ENCODE data around the gene GRAP2.
"Not testable (repeated sequence)": the region's sequence is repeated elsewhere in the genome, so short reads cannot be mapped to it uniquely, and the experiment has no call there.

Gene GRAP2

DNA sequence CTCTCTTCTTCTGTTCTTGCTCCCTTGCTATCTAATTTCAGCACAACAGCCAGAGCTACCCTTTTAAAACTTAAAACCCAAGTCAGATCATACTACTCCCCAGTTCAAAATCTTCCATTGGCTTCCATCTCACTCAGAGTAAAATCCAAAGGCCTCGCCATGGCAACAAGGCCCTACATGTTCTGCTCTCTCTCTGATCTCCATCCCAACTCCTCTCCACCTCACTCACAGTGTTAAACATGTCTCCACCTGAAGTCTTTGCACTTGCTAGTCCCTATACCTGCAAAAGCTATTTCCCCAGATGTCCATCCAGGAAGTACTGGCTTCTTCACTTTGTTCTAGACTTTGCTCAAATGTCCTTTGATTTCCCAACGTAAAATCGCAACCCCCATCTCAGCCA is 3.0 kb upstream of the GRAP2 start:
- DNase-seq (ENCODE audit: low read depth), result no peak

DNA sequence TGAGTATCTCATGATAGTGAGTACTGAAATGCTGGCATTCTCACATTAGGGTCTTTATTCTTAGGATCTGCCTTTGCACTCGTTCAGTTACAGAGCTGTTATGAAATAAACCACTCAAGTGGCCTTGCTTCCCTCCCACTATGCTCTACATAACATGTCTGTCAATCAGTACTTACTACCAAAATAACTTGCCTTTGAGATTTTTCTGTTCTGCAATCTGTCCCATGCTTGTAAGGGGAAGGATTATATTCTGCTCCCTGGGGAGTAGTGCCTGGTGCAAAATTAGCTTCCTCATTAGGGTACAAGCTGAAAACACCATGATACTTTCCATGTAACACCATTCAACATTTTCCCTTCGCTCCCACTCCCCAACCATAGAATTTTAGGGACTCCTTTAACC is 1.9 kb upstream of the GRAP2 start:
- DNase-seq (ENCODE audit: low read depth), result no peak

DNA sequence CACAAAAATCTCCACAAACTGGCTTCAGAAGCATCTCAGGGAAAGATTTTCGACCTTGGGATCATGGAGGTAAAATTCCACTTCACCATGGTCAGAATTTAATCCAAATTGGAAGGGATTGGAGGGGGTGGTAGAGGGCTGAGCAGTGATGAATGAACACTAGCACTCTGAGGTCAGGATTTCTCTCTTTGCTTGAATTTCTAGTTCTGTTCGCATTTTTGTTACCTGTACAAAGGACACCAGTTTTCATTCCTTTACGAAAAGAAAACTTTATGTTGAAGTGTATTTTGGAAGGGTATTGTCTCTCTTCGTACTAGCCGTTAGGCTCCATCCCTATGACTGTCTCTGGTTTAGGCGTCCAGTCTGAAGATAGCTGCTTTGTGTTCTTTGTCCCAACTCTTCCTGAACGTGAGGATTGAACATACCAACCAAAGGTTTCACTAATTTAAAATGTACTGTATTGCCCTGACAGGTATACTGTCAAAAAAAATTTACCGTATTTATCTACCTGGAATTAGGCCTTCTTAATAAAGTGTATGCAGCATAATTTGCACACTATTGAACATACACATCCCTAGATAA is 772 bp downstream of the GRAP2 start:
- no peak for DNase-seq (ENCODE audit: low read depth)

DNA sequence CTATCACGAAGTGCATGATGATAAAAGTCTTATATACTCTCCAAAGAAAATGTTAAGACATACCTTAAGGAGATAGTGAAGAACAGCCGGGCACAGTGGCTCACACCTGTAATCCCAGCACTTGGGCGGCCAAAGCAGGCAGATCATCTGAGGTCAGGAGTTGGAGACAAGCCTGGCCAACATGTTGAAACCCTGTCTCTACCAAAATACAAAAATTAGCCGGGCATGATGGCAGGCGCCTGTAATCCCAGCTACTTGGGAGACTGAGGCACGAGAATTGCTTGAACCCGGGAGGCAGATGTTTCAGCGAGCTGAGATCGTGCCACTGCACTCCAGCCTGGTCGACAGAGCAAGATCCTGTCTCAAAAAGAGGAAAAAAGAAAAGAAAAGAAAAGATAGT is 3.1 kb downstream of the GRAP2 start:
- not testable (repeated sequence) for DNase-seq (ENCODE audit: low read depth)

DNA sequence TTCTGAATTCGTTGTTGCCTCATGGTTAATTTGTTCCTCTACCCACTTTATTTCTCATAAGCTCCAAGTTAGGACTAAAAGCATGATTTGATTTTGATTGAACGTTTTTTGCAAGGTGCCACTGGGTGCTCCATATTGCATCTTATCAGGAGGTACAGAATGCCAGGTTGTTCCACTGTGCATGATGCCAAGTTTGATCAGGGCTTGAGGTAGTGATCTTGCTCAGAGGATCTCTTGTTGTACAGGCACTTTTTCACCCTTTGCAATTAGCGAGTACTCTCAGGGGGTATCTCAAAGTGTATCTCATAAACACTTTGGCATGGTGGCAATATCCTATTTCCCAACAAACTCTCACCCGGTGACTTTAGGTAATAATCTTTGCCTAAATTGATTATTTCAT is 4.0 kb downstream of the GRAP2 start:
- DNase-seq (ENCODE audit: low read depth), result no peak

DNA sequence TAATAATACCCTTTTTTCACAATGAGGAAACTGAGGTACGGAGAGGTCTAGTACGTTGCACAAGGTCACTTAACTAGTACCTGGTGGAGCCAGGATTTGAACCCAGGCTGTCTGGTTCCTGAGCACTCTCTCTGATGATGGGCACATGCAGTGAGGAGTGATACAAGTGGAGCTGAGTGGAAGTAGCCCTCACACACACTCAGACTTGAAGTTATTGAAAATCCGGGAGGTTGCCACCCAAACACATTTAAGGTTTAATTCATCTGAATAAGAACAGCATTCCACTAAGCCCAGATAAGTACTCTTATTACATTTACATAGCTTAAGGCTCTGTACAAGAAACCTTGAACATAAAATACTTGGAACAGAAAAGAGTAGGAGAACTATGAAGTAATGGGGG is 4.8 kb downstream of the GRAP2 start:
- no peak for DNase-seq (ENCODE audit: low read depth)

DNA sequence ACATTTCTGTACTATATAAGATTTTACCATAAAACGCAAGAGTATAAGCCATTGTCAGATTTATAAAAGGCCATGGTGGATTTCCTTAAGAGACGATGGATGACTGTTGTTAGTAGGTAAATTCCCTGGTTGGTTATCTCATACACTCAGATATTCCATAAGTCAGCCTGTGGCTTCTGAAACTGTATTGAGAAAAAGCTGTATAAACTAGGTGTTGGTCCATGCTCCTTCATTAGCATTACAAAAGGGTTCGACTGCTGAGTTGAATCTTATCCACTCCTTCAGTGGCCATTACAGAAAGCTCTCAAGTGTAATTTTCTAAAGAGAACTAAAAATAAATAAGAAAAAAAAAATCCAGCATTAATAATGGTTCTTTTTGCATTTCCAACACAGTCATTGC is 5.3 kb downstream of the GRAP2 start:
- DNase-seq (ENCODE audit: low read depth), result no peak

DNA sequence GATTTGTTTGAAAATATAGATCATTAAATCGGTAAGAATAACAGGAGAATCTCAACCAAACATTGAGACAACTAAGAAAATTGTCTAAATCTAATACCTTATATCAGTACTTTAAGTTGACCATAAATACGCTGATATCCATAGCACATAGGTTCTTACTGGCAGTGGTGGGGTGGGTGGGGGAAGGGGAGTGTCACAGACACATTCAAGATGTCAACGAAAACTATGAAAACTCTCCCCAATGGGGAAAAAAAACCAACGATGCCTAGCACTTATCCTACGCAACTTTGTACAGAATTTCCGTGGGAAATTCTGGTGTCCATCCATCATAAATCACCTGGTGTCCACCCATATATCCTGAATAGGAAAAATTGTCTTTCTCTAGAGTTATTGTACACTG is 6.2 kb downstream of the GRAP2 start:
- DNase-seq (ENCODE audit: low read depth), result no peak

DNA sequence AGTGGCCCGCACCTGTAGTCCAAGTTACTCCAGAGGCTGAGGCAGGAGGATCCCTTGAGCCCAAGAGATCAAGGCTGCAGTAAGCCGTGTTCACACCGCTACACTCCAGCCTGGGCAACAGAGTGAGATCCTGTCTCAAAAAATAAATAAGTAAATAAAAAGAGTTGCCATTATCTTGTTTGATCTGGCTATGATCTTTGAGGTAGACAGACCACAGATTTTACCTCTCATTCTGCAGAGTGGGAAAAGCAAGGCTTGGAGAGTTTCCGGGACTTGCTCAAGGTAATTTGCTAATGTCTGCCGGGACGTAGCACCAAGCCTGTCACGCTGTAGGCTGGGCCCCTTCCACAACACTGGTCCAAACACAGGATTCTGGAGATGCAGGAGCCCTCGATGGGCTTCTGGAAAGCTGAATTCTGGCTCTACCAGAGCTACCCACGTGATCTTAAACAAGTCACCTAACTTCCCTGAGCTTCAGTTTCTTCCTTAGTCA is 6.8 kb downstream of the GRAP2 start:
- no peak for DNase-seq (ENCODE audit: low read depth)

DNA sequence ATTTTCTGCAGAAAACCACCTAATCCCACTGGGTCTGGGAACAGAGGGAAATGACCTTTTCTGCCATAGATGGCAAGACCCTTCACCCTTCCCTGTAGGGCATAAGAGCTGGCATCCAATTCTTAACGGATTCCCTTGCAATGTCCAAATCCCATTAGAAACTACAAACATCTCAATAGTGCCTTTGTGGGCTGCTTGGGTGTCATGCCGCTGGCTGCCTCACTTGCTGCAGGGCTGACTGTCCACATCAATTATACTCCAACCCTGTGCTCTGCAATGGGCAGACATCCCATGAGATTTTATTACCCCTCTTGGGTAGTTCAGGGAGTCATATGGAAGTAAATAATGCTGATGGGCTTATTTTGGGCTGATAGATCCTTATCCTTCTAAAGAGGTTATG is 7.3 kb downstream of the GRAP2 start:
- DNase-seq (ENCODE audit: low read depth), result no peak

DNA sequence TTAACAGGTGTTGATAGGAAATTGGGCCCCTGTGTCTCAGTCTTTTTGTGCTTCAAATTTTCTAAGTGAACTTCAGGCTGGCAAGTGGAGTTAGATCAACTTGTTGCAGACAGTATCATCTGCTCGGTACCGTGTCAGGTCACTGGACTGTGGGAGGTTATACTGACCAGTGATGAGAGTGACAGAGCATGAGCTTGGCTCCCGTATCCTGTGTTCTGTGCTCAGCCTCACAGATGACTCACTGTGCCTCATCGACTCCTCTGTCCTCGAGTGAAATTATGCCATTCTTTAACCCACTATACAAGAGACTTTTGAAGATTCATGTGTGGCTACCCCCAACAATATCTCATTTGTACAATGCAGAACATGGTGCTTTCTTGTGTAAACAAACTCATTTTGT is 7.9 kb downstream of the GRAP2 start:
- peak; percentile 26 for DNase-seq (ENCODE audit: low read depth)

DNA sequence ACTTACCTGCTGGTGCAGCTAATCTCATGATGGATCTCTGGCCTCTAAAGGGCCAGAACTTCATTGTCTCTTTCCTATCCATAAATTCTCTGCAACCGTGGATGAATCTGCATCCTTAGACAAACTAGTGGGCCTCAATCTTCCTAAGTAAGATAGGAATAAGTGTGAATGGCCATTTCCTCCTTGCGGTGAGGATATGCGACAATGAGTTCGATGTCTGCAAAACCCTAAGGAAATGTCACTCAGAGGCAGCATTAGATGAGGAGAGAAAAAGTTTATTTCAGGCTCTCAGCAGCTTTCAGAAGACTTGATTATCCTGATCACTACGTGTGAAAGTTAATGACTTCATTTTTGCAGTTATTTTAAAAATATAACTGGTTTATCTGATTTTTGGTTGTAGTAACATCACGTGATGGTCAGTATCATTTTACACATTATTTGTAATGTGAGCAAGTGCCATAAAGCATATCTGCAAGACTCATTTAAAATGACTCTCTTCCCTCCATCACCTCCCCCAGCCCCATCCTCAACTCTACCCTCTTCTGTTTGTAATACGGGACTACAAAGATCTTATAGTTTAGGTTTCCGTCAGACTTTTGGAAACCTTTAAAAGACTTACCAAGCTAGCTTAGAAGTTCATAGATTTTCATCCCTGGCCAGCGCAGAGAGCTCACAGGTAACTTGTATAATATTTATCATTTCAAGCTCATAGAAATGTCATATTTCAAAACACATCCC is 10.2 kb downstream of the GRAP2 start:
- no peak for DNase-seq (ENCODE audit: low read depth)

DNA sequence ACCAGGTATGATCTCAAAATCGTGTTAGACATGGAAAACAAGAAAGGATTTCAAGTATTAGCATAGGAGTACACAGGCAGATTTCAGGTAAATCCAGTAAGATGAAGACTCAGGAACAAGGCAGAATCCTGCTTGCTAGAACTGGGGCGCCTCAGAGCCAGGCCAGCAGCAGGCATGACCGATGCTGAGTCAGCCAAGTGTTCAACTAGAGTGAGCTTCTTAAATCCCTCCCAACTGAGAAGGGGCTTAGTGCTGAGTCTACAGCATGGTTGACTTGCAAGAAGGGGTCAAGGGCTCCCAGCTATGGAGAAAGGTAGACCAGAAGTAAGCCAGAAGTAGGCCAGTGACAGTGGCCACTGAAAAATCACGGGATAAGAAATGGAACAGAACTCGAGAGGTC is 12.4 kb downstream of the GRAP2 start:
- DNase-seq (ENCODE audit: low read depth), result no peak

DNA sequence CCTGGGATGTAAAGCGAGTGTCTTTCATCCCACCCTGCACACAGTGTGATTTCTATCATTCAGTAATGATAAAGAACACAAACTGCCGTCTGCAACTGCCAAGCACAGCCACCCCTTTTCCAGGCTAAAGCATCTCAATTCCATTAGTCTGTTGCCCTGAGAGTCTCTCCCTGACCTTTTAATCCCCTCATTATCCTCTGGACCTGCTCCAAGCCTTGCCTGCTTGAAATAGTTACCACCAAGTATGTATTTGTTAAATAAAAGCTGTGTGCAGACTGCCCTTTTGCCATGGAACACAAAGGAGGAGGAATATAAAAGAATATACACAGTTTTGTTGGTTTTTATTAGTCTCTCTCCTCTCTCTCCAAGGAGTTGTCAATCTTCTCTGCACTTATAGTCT is 13.0 kb downstream of the GRAP2 start:
- DNase-seq (ENCODE audit: low read depth), result no peak

DNA sequence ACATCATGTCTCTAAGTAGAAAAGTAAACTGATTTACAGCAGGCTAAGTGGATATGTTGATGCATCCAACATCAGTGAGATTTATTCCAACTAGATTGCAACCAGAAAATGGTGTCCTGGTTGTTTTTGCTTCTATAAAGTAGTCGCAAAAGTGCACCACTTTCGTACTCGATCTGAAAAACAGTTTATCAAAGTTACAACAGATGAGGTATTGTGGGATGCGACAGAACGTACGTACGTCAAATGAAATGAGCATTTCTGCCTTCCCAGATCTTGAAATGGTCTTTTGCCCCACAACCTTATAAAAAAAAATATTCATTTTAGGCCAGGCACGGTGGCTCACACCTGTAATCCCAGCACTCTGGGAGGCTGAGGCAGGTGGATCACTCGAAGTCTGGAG is 13.7 kb downstream of the GRAP2 start:
- DNase-seq (ENCODE audit: low read depth), result no peak

DNA sequence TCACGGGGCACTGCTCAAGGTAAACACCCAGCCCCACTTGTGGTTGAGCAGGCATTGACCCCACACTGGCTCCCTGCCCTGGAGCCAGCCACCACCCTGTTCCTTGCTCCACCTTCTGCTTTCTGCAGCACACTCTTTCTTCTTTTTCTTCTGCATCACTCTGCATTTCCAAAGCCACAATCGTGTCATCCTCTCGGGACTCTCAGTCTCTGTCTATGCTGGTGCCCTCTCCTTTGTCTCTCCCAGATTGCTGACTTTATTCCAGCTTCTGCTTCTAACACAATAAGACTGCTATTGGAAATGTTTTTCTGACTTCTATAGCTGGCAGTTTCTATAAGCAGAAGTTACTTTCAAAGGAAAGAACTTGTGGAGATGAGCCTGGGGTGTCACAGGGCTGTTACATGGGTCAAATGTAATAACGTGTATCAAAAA is 14.4 kb downstream of the GRAP2 start:
- DNase-seq (ENCODE audit: low read depth), result no peak

DNA sequence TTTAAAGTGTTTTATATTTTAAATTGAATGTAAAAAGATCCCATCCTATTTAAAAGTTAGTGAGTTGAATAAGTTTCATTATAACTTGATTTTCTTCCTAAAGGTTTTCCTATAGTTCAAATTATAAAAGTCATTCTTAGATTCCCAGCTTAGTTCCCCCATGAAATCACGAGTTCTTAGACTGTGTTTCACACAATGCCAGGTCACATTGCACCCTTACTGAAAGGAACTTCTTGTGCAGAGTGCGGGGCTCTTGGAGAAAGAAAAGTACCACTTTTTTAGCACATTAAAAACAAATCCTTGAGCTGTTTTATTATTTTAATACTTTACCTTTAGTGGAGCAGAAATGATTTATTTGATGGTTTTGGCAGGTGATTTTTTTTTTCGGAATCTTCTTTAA is 15.6 kb downstream of the GRAP2 start:
- no peak for DNase-seq (ENCODE audit: low read depth)

DNA sequence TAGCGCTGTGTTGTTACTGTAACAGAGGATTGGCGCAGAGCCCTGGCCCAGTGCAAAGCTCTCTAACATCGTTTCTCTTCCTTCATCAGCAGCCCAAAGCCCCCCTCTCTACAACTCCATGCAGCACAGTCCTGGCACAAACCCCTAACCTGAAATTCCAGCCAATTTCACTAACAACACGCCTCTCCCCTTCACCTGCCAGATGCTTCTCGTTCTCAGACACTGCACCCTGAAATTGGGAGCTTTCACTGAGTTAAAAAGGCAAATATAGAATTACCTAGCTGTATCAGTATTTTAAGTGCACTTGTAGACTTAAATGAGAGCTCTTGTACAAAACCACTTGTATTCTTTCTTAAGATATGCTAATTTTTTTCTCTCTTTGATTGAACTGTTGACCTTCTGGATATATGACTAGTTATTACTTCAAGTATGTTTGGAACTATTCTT is 16.3 kb downstream of the GRAP2 start:
- no peak for DNase-seq (ENCODE audit: low read depth)

DNA sequence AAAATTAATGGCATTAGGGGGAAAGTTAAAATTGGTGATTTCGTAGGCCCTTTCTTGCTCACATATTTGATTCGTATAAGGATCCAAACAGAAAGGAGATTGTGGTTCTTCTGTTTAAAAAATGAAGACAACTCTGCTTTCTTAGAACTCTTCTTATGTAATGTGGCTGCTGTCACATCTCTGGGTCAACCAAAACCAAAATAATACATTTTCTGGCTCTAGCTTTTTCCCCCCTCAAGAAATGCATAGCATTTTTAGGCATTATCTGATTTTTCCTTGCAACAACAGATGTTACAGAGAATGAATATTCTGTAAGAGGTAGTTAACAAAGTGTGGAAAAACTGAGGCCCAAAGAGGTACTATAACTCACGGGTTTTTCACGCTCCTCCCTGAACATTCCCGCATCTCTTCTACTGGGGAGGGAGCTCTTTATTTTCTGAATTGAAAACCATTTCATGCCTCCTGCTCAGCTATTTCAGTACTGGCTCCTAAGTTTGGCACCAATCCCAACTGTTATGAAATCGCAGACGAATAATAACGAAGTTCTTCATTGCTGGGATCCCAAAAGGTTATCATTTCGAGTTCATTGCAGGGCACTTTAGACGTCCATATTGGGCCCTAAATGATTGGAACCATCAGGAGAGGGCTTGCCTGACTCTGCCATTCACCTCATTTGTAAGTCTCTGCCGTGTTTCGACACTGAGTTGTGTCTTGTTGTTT is 17.1 kb downstream of the GRAP2 start:
- no peak for DNase-seq (ENCODE audit: low read depth)

DNA sequence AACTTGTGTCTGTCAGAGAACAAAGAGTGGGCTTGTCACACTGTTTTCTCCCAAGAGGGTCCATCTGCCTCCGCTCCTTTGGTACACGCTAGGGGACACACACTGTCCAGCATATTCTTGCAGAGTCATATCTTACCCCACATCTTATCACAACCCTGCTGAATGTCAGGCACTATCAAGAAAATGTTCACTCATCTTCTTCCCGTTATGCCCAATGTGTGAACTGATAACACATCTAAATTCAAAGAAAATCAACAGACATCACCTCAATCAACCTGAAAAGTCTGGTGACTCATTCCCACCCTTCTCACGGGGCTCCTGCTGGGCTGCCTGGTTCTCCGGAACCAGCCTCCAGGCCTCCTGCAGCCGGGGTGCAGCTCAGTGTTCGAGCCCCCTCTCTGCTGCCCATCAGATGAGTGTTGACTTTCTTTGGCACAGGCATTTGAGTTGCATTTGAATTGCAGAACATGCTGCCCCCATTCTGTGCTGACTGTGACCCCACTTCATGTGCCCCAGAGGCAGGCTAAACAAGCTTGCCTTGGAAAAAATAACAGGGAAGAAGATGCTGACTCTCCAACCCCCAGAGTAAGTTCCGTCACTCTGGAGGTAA is 19.4 kb downstream of the GRAP2 start:
- no peak for DNase-seq (ENCODE audit: low read depth)

DNA sequence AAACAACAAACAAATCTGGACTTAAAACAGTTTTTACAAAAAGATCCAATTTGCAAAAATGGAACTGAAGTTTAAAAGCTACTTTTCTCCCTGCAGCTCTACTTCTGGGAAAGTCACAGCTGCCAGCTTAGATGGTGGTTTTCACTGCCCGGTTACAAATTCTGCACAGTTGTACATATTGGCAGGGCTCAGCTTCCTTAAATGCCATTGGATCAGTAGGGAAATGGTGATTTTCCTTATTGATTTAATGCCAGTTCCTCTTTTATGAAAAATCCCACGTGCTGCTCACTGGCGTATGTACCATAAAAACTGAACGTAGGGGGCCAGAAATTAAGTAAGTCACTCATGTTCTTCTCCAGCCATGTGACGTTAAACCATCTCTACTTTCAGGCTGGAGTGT is 22.8 kb downstream of the GRAP2 start:
- DNase-seq (ENCODE audit: low read depth), result no peak

DNA sequence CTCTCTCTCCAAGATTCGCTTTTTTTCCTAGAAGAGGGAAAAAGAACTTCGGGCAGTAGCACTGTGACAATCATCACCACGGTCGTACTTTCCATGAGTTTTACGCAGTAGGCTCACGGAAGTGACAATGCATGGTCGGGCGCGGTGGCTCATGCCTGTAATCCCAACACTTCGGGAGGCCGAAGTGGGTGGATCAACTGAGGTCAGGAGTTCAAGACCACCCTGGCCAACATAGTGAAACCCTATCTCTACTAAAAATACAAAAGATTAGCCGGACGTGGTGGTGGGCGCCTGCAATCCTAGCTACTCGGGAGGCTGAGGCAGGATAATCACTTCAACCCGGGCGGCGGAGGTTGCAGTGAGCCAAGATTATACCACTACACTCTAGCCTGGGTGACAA is 23.4 kb downstream of the GRAP2 start:
- no peak for DNase-seq (ENCODE audit: low read depth)

DNA sequence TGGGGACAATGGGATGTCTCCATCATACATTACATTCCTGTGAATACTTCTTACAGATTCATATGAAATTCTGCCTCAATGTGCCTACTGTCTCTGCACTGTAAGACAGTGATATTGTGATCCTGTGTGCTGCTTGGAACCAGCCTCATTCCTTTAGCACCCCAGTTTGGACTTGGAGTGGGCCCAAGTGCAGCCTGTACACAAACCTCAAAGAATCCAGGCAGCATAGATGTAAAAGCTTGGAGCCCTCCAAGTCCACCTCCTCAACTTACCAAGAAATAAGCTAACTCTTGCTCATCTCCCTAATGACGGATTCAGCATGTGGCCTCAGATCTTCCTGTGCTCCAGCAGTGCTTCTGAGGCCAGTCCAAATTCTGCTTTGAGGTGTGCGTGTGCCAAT is 24.4 kb downstream of the GRAP2 start:
- DNase-seq (ENCODE audit: low read depth), result no peak
